Hematopoietic multipotent progenitor cell treated with erythropoietin and hydrocortisone succinate and interleukin-3 and kit ligand, for 15 days (in vitro differentiated cells): Measurements from ENCODE around the gene WNT2B.

Source experiments
- DNase-seq: peaks from one replicate; pipeline ENCODE4 v3.0.0-alpha.2; 2015; ENCODE audit warnings: low spot score

Gene WNT2B

GRCh38 chr1:112575154-112575804, 66.5 kb downstream of the WNT2B start:
- DNase-seq = no peak

DNA sequence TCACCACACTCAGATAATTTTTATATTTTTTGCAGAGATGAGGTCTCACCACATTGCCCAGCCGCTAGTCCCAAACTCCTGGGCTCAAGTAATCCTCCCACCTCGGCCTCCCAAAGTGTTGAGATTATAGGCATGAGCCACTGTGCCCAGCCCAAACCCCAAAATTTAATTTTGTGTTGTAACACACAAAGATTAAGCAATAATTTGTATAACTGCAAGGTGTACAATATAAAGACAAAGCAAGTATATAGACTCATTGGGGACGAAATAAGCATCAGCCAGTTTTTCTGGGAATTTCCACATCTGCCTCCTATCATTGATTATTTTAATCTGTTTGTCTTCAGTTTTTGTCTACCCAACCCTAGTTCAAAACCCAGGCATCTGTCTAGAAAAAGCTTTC, 67.5 kb downstream of the WNT2B start:
- DNase-seq = no peak
